Pancreas (tissue), 10 donors: Measurements from ENCODE around the gene MMP7. TPM values are rescaled to one million over a fixed set of nuclear protein-coding genes. Genes with fewer than 3 reads are reported as not detected.

Experiments
- ATAC-seq, 4 donors: fragments of 200-7000 bp; cut with Tn5 transposase; one replicate each; pipeline versions ENCODE4 v1.8.0 to v1.9.1; 2020; ENCODE audit warnings: mild to moderate bottlenecking in 4 of 4, moderate library complexity in 4 of 4
- DNase-seq, 6 donors: peaks; one replicate each; pipeline ENCODE4 v3.0.0-alpha.2; 2020
- FAIRE-seq: peaks from 2 replicates; lab custom pipeline; 2012; peaks lifted over from hg19 to GRCh38; lab: Jason Lieb, UNC
- H3K27ac ChIP-seq, 4 donors: fragments of 200-600 bp; sonication (generic); 1 replicate in 3 of 4; 2 replicates in 1 of 4; pipeline versions ENCODE4 v1.5.0 to v1.8.0; 2020
- H3K27me3 ChIP-seq, 4 donors: fragments of 200-600 bp; one replicate each; pipeline ENCODE4 v1.8.0; 2021
- H3K36me3 ChIP-seq, 3 donors: fragments of 200-600 bp; sonication (generic) in 1 of 3; one replicate each; pipeline versions ENCODE4 v1.5.0 to v1.8.0; 2020 to 2021
- H3K4me1 ChIP-seq, 3 donors: fragments of 200-600 bp; one replicate each; pipeline ENCODE4 v1.8.0; 2021
- H3K4me3 ChIP-seq, 4 donors: fragments of 200-600 bp; sonication (generic) in 2 of 4; one replicate each; pipeline versions ENCODE4 v1.5.0 to v1.8.0; 2020 to 2021
- H3K9me3 ChIP-seq, 4 donors: fragments of 200-600 bp; one replicate each; pipeline ENCODE4 v1.8.0; 2021
- CTCF ChIP-seq, 4 donors: fragments of 200-600 bp; sonication (generic) in 3 of 4; IDR thresholded peaks; one replicate each; pipeline versions ENCODE4 v1.5.0 to v1.8.0; 2021; ENCODE audit warnings: antibody characterized with exemption in 4 of 4
- WGBS, 2 donors: extraction: QIAGEN DNeasy Blood & Tissue Kit; methylation state at CpG; one replicate each; pipeline ENCODE4 v1.1.7; 2013; 5-methylcytosine and 5-hydroxymethylcytosine counted together
- intact Hi-C, 3 donors: fragments of 100-400 bp; cut with DNase I; formaldehyde crosslinking; loops; one replicate each; pipeline versions ENCODE4 v1.11.1 to v1.14.2; 2022
- polyA plus RNA-seq, 2 donors: library from polyadenylated mRNA; stranded (reverse); fragments of 200-250 nt; gene quantifications; one replicate each; pipeline ENCODE4 v1.2.3, GENCODE V29; 2013
- total RNA-seq, 6 donors: library from RNA; stranded (reverse); fragmentation: NEBNext Ultra II Directional in 4 of 6; extraction: Animal tissue kit (Norgen Biotek cat#: 25700) in 4 of 6; gene quantifications; one replicate each; pipeline versions ENCODE4 v1.2.1 to v1.2.4, GENCODE V29; 2021 to 2023
- donor health status: healthy with polysubstance abuse.
- donor health status: DM: no; HTN: no; CAD: no; lungs with moderate emphysema.
- donor health status: DM: no; HTN: no; CAD: no.
- donor health status: control.
- donor health status: control.
- donor health status: Bipolar disorder and iron deficiency.
- donor health status: DM: yes; HTN: yes; CAD: no.
- donor health status: DM: no; HTN: no; CAD: no.
- donor health status: DM: no; HTN: no; CAD: no.
- donor health status: DM: yes; HTN: yes; CAD: no.

Gene MMP7
- total and polyA plus RNA-seq, 8 donors: 13.5 to 751 (median 36.0) TPM

- ATAC-seq (no peak), FAIRE-seq (no peak), DNase-seq (no peak)
- intact Hi-C loops: loop anchor here in 1 of 3 donors (10.0 kb wide), 2 partner anchors 95 to 125 kb away; no protein-coding TSS in a partner anchor
- Histone ChIP-seq H3K36me3 (no peaks in the 10 kb centered on the region), H3K27ac (no peak overlapping the region), H3K9me3 (no peaks in the 10 kb centered on the region), H3K4me3 (no peak overlapping the region), H3K27me3 (no peaks in the 10 kb centered on the region), H3K4me1 (peaks cover 0 to 15% (median 12%) of the 10 kb centered on the region in 3 donors)
- TF ChIP-seq CTCF (IDR thresholded peaks at IDR 0.05): no peak
- 51 to 57% methylated on average over 5 of the region's 5 CpGs for WGBS, 2 donors
Observed at GRCh38 chr11:102489186-102490145, 41.1 kb downstream of the MMP7 start.

GRCh38 chr11:102488208-102488607 is 42.3 kb downstream of the MMP7 start:
- no peak for TF ChIP-seq CTCF (IDR thresholded peaks at IDR 0.05)
- Histone ChIP-seq H3K9me3 (no peaks in the 10 kb centered on the region), H3K27me3 (no peaks in the 10 kb centered on the region), H3K36me3 (no peaks in the 10 kb centered on the region), H3K4me3 (no peak overlapping the region), H3K27ac (no peak overlapping the region), H3K4me1 (peaks cover 0 to 6% (median 6%) of the 10 kb centered on the region in 3 donors)
- no peak for DNase-seq
- no peak for ATAC-seq
- FAIRE-seq: no peak
- intact Hi-C loops: loop anchor here in 1 of 3 donors (10.0 kb wide), 1 partner anchor 93 kb away; no protein-coding TSS in a partner anchor
- WGBS, 2 donors: 79 to 84% methylated on average over 3 of the region's 3 CpGs

- DNase-seq (no peak), FAIRE-seq (no peak), ATAC-seq (no peak)
- intact Hi-C loops: loop anchor here in 1 of 3 donors (10.0 kb wide), 1 partner anchor 92 kb away; no protein-coding TSS in a partner anchor
- TF ChIP-seq CTCF (IDR thresholded peaks at IDR 0.05): no peak
- no peak overlapping the region for H3K27ac ChIP-seq
- no peaks in the 10 kb centered on the region for H3K36me3 ChIP-seq
- WGBS, 2 donors: 43 to 100% methylated on average over 1 of the region's 1 CpG
- no peak overlapping the region for H3K4me3 ChIP-seq
- no peaks in the 10 kb centered on the region for H3K27me3 ChIP-seq
- H3K9me3 ChIP-seq: no peaks in the 10 kb centered on the region
- peaks cover 0 to 6% (median 6%) of the 10 kb centered on the region in 3 donors for H3K4me1 ChIP-seq
Observed at GRCh38 chr11:102487214-102487613, 43.3 kb downstream of the MMP7 start.

GRCh38 chr11:102486584-102486983 is 44.0 kb downstream of the MMP7 start:
- ATAC-seq: no peak
- Histone ChIP-seq H3K9me3 (no peaks in the 10 kb centered on the region), H3K27ac (no peak overlapping the region), H3K27me3 (no peaks in the 10 kb centered on the region), H3K4me3 (no peak overlapping the region), H3K36me3 (no peaks in the 10 kb centered on the region), H3K4me1 (peaks cover 0 to 6% (median 6%) of the 10 kb centered on the region in 3 donors)
- TF ChIP-seq CTCF (IDR thresholded peaks at IDR 0.05): no peak
- no peak for FAIRE-seq
- intact Hi-C loops: loop anchor here in 1 of 3 donors (10.0 kb wide), 1 partner anchor 92 kb away; no protein-coding TSS in a partner anchor
- no peak for DNase-seq
- 90 to 94% methylated on average over 2 of the region's 2 CpGs for WGBS, 2 donors
